SKM-1 (cell line): ENCODE measurements around the gene IQGAP3.
A peak's percentile ranks its signal among the peaks of the same experiment; 100 is the strongest.

Source experiments
- DNase-seq: peaks from one replicate; lab custom pipeline; 2025; ENCODE audit not compliant: unreplicated experiment; lab: John Stamatoyannopoulos, UW

The IQGAP3 gene

GRCh38 chr1:156511644-156512043 is 60.7 kb downstream of the IQGAP3 start:
- DNase-seq, result no peak

GRCh38 chr1:156510709-156511108 is 61.7 kb downstream of the IQGAP3 start:
- DNase-seq, result no peak

- DNase-seq, result no peak
Observed at GRCh38 chr1:156509424-156510034, 62.8 kb downstream of the IQGAP3 start.

- no peak for DNase-seq
Observed at GRCh38 chr1:156508955-156509234, 63.5 kb downstream of the IQGAP3 start.

GRCh38 chr1:156508205-156508954 is 64.0 kb downstream of the IQGAP3 start:
- DNase-seq, result no peak

GRCh38 chr1:156506450-156506849 is 65.9 kb downstream of the IQGAP3 start:
- no peak for DNase-seq

- DNase-seq, result no peak
Observed at GRCh38 chr1:156505679-156506298, 66.6 kb downstream of the IQGAP3 start.

GRCh38 chr1:156504821-156505678 is 67.3 kb downstream of the IQGAP3 start:
- DNase-seq, result peak; percentile 99

GRCh38 chr1:156504438-156504813 is 67.9 kb downstream of the IQGAP3 start:
- DNase-seq, result no peak

- no peak for DNase-seq
Observed at GRCh38 chr1:156503698-156504437, 68.5 kb downstream of the IQGAP3 start.

- DNase-seq, result no peak
Observed at GRCh38 chr1:156502894-156503697, 69.3 kb downstream of the IQGAP3 start.

GRCh38 chr1:156502391-156502893 is 69.9 kb downstream of the IQGAP3 start:
- DNase-seq, result no peak

- DNase-seq, result peak; percentile 95
Observed at GRCh38 chr1:156500793-156501506, 71.4 kb downstream of the IQGAP3 start.

- DNase-seq, result no peak
Observed at GRCh38 chr1:156500543-156500792, 71.9 kb downstream of the IQGAP3 start, which contains the start of gene MEF2D. TSS of gene MEF2D (minus strand) at chr1:156500775. CDS start at chr1:156483292, 17,483 bp downstream.

GRCh38 chr1:156499842-156500542 is 72.4 kb downstream of the IQGAP3 start:
- no peak for DNase-seq

GRCh38 chr1:156499194-156499841 is 73.0 kb downstream of the IQGAP3 start:
- DNase-seq, result no peak

GRCh38 chr1:156498432-156499193 is 73.8 kb downstream of the IQGAP3 start:
- DNase-seq, result no peak
